ENCODE measurements around the gene TLE6.
"Not testable (repeated sequence)": the region's sequence is repeated elsewhere in the genome, so short reads cannot be mapped to it uniquely, and the experiment has no call there.

The TLE6 gene

GRCh38 chr19:2977001-2977745 is at the start of gene TLE6:
Gene TLE6 (plus strand): TSS chr19:2977564. CDS start chr19:2978234, 670 bp downstream.
- peak; percentile 91 for DNase-seq (ENCODE audit: low read depth, low spot score)

GRCh38 chr19:2933490-2933910 is 43.9 kb upstream of the TLE6 start:
- no peak for DNase-seq (ENCODE audit: low read depth, low spot score)

- DNase-seq (ENCODE audit: low read depth, low spot score) = not testable (repeated sequence)
Measured at GRCh38 chr19:2935863-2936262, 41.5 kb upstream of the TLE6 start.

GRCh38 chr19:2942928-2943640 is 34.3 kb upstream of the TLE6 start:
- no peak for DNase-seq (ENCODE audit: low read depth, low spot score)

GRCh38 chr19:2944403-2944774 is 33.0 kb upstream of the TLE6 start:
- DNase-seq (ENCODE audit: low read depth, low spot score) = no peak

- DNase-seq (ENCODE audit: low read depth, low spot score) = peak; percentile 98
Measured at GRCh38 chr19:2944775-2945574, 32.4 kb upstream of the TLE6 start, which contains the start of gene ZNF77. Gene ZNF77 (minus strand): TSS chr19:2944971. CDS start chr19:2944840, 131 bp downstream.

- DNase-seq (ENCODE audit: low read depth, low spot score) = no peak
Measured at GRCh38 chr19:2945575-2946184, 31.7 kb upstream of the TLE6 start.

- no peak for DNase-seq (ENCODE audit: low read depth, low spot score)
Measured at GRCh38 chr19:2949939-2950285, 27.5 kb upstream of the TLE6 start.

GRCh38 chr19:2950286-2951124 is 26.9 kb upstream of the TLE6 start:
- peak; percentile 100 for DNase-seq (ENCODE audit: low read depth, low spot score)

- no peak for DNase-seq (ENCODE audit: low read depth, low spot score)
Measured at GRCh38 chr19:2952953-2953481, 24.3 kb upstream of the TLE6 start.

GRCh38 chr19:2957160-2957559 is 20.2 kb upstream of the TLE6 start:
- DNase-seq (ENCODE audit: low read depth, low spot score) = no peak

GRCh38 chr19:2960120-2960519 is 17.2 kb upstream of the TLE6 start:
- DNase-seq (ENCODE audit: low read depth, low spot score) = no peak

- DNase-seq (ENCODE audit: low read depth, low spot score) = no peak
Measured at GRCh38 chr19:2962018-2962670, 15.2 kb upstream of the TLE6 start.

- DNase-seq (ENCODE audit: low read depth, low spot score) = no peak
Measured at GRCh38 chr19:2963122-2963521, 14.2 kb upstream of the TLE6 start.

- DNase-seq (ENCODE audit: low read depth, low spot score) = not testable (repeated sequence)
Measured at GRCh38 chr19:2963631-2964030, 13.7 kb upstream of the TLE6 start.

- DNase-seq (ENCODE audit: low read depth, low spot score) = no peak
Measured at GRCh38 chr19:2964874-2965273, 12.5 kb upstream of the TLE6 start.

- no peak for DNase-seq (ENCODE audit: low read depth, low spot score)
Measured at GRCh38 chr19:2967972-2968371, 9.4 kb upstream of the TLE6 start.

GRCh38 chr19:2969104-2969504 is 8.3 kb upstream of the TLE6 start:
- DNase-seq (ENCODE audit: low read depth, low spot score) = no peak

- no peak for DNase-seq (ENCODE audit: low read depth, low spot score)
Measured at GRCh38 chr19:2970201-2970835, 7.0 kb upstream of the TLE6 start.

GRCh38 chr19:2973229-2973628 is 4.1 kb upstream of the TLE6 start:
- no peak for DNase-seq (ENCODE audit: low read depth, low spot score)
